NCI-H187 (cell line): Measurements from ENCODE around the gene EMC9.

Experiments used
- DNase-seq, 2 experiments: peaks; one replicate each; lab custom pipeline; 2025; lab: John Stamatoyannopoulos, UW

Gene EMC9

GRCh38 chr14:24131549-24131966, 9.8 kb downstream of the EMC9 start:
- no peak for DNase-seq

- DNase-seq: no peak
Measured at GRCh38 chr14:24130717-24131548, 10.5 kb downstream of the EMC9 start.

GRCh38 chr14:24130380-24130716, 11.0 kb downstream of the EMC9 start, which contains the start of gene FITM1:
Gene FITM1, plus strand, starts transcription at chr14:24130659. Its CDS starts 905 bp downstream, at chr14:24131564.
- DNase-seq: no peak

- DNase-seq: no peak
Measured at GRCh38 chr14:24129410-24129998, 11.9 kb downstream of the EMC9 start.

- DNase-seq: no peak
Measured at GRCh38 chr14:24127673-24128072, 13.7 kb downstream of the EMC9 start.

- DNase-seq: no peak
Measured at GRCh38 chr14:24126939-24127338, 14.5 kb downstream of the EMC9 start.

- no peak for DNase-seq
Measured at GRCh38 chr14:24123424-24124417, 17.7 kb downstream of the EMC9 start.

- DNase-seq: no peak
Measured at GRCh38 chr14:24122898-24123297, 18.5 kb downstream of the EMC9 start.

GRCh38 chr14:24122416-24122815, 19.0 kb downstream of the EMC9 start:
- no peak for DNase-seq

GRCh38 chr14:24121210-24121609, 20.2 kb downstream of the EMC9 start:
- DNase-seq: no peak

- DNase-seq: no peak
Measured at GRCh38 chr14:24119691-24120090, 21.7 kb downstream of the EMC9 start.

DNA sequence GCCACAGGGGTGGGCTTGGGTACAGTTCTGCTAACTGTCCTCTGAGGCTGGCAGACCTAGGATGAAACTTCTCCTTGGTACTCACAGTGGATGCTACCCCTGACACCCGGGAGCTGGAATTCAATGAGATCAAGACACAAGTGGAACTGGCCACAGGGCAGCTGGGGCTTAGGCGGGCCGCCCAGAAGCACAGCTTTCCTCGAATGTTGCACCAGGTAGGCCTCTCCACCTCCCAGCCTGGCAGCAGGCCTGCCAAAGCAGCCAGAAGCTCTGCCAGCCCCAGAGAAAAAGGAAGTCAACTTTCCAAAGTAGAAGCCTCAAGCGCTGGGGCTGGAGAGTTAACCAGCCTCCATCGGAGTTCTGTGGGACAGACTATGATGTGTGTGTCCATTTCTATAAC, 24.2 kb downstream of the EMC9 start:
- no peak for DNase-seq

- DNase-seq: no peak
Measured at GRCh38 chr14:24116128-24116814, 25.1 kb downstream of the EMC9 start.

GRCh38 chr14:24115422-24116127, 25.8 kb downstream of the EMC9 start:
- no peak for DNase-seq

GRCh38 chr14:24114532-24115421, 26.6 kb downstream of the EMC9 start, which contains the start of the genes DCAF11 and NRL:
Gene DCAF11, plus strand, starts transcription at chr14:24114777. Its CDS starts 818 bp downstream, at chr14:24115595.
Gene NRL, minus strand, starts transcription at chr14:24114949. Its CDS starts 32,101 bp downstream, at chr14:24082848.
- peak; percentile 99 for DNase-seq

DNA sequence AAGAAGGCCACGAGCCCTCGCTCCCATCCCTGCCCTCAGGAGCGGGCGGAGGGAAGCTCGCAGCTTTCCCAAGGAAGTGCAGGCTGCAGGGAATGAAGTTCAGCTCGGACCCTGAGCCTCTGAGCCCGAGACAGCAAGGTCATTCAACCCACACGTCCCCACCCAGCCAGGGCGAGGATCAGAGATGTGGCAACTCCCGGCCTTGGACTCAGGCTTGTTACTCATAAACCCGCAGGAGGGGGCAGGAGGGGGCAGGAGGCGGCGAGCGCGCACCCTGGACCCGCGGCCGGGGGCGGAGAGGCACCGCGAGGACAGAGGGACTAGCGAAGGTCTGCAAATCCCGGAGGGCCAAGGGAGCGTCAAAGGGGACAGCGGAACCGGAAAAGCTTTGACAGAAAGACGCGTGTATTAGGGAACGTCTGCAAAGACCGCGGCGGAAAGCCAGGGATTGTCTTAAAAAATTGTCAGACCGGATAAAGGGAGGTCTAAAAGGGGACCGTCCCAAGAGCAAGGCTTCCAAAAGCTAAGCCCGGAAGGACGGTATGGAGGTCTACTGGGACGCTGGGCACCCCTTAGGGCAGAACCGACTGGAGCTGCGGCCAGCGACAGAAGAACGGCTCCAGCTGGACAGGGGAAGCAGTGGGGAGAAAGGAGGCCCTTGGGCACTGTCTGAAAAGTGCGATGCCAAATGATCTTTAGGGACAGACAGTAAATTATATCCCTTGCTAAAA, 27.4 kb downstream of the EMC9 start:
- DNase-seq: peak; percentile 67 to 73

- no peak for DNase-seq
Measured at GRCh38 chr14:24113379-24113800, 28.0 kb downstream of the EMC9 start.

DNA sequence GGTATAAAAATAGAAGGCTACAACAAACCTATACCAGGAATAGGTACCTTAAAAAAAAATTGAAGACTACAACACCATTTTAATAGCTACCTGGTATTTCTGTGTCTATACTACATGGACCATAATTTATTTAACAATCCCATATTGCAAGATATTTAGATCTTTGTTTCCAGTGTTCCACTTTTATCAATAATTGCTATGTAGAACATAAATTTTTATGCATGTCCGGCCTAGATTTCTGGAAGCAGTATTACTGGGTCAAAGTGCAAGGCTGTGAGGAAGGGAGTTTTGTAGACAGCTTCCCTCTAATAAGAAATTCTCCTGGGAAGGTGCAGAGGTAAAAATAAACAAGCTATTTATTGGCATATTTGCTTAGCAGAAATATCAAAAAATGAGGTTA, 30.9 kb downstream of the EMC9 start:
- DNase-seq: no peak

DNA sequence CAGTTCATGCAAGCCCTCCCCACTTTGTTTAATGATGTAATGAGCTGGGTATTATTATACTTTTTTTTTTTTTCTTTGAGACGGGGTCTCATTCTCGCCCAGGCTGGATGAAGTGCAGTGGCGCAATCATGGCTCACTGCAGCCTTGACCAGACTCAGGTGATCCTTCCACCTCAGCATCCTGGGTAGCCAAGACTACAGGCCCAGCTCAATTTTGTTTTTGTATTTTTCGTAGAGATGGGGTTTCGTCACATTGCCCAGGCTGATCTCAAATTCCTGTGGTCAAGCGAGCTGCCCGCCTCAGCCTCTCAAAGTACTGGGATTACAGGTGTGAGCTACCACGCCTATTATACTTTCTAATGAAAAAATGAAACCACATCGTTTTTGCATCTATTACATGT, 31.3 kb downstream of the EMC9 start:
- DNase-seq: no peak
